HG03045 (cell line): ENCODE data around the gene ZFPM1.

Experiments
- ATAC-seq: cut with Tn5 transposase; IDR thresholded peaks from one replicate; pipeline ENCODE4 v1.9.1; 2021; ENCODE audit warnings: mild to moderate bottlenecking, moderate library complexity; ENCODE audit not compliant: unreplicated experiment

Gene ZFPM1

DNA sequence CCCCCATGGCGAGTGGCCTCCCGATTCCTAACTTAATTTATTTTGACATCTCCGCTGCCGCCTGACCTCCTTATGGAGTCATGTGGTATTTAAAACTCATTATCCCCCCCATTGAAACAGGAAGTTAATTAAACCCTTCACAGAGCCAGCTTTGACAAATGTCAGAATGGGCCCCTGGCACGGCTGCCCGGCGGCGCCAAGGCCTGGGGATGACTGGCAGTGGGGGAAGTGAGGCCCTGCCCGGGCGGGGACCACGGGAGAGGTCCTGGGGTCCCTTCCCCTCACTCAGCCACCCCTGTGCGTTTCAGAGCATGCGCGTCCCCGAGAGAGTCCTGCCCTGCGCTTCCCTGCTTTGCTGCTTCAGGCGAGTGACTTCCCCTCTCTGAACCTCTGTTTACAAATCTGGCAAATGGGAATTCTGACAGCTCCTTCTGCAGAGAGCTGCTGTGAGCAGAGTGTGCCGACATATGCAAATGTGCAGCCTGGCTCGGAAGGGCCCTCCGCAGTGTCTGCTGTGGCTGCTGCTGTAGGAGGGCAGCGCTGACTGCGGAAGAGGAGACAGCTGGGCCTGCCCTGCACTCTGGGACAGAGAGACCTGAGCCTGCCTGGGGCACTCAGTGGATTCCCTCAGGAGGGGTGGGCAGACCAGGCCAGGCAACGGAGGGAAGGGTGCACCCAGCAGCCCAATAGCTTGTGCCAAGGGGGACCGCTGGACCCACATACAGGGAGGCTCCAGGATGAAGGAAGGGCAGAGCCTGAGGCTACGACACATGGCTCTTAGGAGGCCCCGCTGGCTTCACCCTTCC, 4.4 kb upstream of the ZFPM1 start:
- no peak for ATAC-seq

- no peak for ATAC-seq
These were observed 3.9 kb upstream of the ZFPM1 start for GRCh38 chr16:88449267-88449561.

DNA sequence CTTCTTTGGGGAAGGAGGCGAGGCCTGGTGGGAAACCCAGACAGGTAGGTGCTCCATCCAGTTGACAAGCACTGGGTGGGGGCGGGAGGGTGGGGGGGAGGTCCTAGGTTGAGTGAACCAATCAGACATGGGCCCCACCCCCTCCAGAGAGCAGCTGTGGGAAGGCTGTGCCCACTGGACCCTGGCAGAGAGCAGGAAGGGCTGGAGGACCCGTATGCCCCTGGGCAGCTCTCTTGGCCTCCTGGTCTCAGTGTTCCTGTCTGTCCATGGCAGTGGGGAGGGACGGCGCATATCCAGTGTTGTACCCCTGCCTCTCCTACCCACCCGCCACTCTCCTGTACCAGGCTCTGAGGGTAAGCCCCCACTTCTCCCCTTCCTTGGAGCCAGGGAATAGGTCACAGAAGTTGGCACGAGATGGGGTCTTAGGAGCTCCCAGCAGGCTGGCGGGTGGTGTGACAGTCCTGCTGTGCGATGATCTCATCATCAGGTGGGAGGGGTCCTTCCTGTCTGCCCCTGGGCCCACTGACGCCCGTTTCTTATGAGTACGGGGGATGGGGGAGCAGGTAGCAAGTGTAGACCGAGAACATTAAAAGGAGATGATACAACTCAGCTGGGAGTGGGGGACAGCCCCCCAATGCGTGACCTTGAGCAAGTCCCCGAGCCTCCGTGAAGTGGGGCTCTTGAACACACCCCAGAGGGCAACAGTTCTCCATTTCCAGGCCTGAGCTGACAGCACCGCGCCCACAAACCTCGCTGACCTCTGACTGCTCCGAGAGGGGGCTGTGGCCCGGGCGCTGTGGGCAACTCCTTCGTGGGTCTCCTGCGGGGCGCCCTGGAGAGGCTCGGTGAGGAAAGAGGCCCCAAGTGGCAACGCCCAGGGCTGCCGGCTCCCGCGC, 1.2 kb upstream of the ZFPM1 start:
- no peak for ATAC-seq

GRCh38 chr16:88452482-88453216, 431 bp upstream of the ZFPM1 start:
- ATAC-seq = peak; percentile 60

GRCh38 chr16:88453611-88454522, 787 bp downstream of the ZFPM1 start:
- no peak for ATAC-seq

GRCh38 chr16:88454523-88454947, 1.5 kb downstream of the ZFPM1 start:
- ATAC-seq = no peak

GRCh38 chr16:88455610-88456355, 2.7 kb downstream of the ZFPM1 start:
- ATAC-seq = no peak

- ATAC-seq = no peak
These were observed 3.5 kb downstream of the ZFPM1 start for GRCh38 chr16:88456356-88457292.

DNA sequence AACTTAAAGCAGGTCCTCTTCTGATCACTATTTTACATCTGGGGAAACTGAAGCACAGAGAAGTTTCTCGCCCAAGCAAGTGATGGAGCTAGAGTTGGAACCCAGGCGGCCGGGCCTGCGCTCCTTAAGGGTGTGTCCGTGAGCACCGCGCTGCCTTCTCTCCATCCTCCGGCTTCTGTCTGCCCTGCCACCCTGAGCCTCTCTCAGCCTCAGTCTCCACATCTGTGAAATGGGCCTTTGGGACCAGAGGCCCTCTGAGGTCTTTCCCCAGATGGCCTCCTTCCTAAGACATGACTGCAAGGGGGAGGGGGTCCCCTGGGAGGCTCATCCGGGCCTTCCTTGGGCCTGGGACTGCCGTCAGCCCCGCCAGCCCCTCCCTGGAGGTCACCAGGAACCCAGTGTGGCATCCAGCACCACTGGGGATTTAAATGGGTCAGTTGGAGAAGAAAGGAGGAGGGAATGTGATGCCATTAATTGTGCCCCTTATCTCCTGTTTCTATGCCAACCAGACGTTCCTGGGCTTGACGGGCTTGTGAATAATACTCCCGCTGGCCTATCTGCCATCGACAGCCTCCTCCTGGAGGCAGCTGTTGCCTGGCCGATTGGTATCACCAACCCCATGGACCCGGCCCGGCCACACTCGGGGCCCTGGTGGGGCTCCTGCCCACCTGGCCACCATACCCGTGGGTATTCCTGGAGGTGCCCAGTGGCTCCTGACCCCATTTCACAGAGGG, 5.1 kb downstream of the ZFPM1 start:
- no peak for ATAC-seq

DNA sequence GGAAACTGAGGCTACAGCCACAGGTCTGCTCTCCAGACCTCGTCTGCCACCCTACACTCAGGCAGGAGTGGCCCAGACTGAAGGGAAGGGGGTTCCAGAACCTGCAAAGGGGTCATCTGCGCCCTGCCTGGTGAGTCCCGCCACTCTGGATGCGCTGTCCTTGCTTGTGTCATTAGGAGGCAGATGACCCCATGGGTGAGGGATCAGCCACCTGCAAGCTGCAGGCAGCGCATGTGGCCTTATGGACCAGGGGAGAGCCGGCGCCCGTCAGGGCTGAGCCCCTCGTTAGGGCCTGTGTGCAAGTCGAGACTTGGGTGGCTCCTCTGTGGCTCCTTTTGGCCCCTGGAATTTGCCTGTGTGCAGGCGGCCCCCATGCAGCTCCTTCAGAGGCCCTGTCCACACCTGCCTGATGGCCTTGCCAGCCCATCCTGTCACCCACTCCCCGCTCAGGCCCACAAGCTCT, 5.7 kb downstream of the ZFPM1 start:
- no peak for ATAC-seq

DNA sequence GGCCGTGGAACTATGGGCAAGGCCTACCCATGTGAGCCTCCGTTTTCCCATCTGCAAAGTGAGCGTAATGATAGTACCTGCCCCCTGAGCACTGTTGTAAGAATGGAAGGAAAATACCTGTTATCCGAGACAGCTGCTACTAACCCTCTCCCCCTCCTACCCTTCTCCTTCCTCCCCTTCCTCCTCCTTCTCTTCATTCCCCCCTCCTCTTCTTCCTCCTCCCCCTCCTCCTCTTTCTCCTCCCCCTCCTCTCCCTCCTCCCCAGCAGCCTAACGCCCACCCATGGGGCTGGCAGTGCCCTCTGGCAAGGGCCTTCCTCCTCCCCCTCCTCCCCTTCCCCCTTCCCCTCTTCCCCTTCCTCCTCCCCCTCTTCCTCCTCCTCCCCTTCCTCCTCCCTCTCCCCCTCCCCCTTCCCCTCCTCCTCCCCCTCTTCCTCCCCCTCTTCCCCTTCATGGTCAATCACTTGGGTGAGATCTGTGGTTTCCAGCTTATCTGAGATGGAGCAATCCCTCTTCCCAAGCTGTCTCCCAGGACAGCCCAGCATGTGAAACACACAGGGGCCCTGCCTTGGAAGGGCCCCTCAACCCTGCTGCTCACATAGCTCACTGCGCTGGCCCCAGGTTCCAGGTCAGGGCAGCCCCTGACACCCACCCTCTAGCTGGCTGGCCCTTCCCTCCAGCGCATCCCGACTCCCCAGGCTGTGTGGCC, 6.4 kb downstream of the ZFPM1 start:
- no peak for ATAC-seq

GRCh38 chr16:88460496-88461330, 7.6 kb downstream of the ZFPM1 start:
- ATAC-seq = no peak

DNA sequence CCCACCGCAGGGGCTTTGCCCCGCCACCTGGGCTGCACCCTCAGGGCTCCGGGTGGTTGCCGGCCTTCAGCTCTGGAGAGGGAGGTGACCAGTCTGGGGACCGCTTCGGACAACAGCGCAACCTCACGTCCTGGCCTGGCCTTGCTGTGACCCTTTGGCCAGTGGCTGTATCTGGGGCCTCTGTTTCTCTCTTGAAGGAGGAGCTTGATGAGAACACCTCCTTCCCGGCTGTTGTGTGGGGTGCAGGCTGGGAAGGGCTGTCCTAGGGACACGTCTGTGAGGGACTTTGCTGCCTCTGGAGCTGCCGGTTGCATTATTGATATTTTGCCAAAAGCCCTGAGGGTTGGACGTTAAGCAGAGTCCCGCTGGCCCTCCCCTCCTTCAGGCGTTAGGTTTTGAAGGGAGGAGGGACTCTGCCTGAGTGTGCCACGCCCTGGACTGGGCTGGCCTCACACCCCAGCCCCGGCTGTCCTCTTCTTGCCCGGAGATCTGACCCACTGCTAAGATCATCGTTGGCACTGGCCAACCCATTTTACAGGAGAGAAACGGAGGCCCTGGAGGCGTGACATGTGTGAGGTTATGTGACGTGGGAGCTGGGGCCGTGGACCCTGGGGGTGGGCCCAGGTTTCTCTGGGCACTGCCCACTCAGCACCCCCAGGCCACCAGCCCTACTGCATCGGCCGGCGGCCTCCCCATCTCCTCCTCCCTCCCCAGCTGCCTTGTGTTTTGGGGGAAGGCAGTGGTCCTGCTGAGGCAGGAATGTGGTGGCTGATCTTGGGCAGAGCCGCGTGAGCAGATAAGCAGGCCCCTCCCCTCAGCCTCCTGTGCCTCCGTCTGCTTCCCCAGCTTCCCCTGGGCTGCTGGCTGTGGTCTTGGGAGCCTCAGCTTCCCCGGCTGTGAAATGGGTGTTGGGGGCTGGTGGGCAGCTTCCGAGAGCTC, 8.5 kb downstream of the ZFPM1 start:
- ATAC-seq = no peak

- ATAC-seq = no peak
These were observed 9.3 kb downstream of the ZFPM1 start for GRCh38 chr16:88462396-88462795.

DNA sequence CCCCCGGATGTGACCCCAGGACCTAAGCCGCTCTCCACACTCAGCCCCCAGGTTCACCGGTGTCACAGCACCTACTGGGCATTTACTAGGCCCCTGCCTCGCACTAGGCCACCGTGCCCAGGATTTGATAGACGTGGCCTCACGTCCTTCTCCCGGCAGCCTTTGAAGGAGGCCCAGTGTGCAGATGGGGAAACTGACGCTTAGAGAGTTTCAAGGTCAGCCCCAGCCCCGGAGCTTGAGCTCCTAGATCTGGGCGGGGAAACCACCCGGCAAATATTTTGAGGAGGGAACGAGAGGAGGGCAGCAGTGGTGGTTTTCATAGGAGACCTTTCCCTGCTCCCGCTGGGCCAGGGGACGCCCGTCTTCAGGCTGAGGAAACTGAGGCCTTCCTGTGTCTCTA, 10.3 kb downstream of the ZFPM1 start:
- ATAC-seq = no peak
